AG09319 (cell line): ENCODE data around the gene GFRA1.

ENCODE experiments used
- DNase-seq: peaks from one replicate; pipeline ENCODE4 v3.0.0-alpha.2; 2010; ENCODE audit warnings: low read depth; ENCODE audit errors: extremely low read depth
- TF ChIP-seq, protein P1 (sequence below): IDR thresholded peaks from 2 replicates; pipeline ENCODE4 v1.5.1; 2011; ENCODE audit warnings: low read depth, mild to moderate bottlenecking, inconsistent platforms, low read length, moderate library complexity

Gene GFRA1

DNA sequence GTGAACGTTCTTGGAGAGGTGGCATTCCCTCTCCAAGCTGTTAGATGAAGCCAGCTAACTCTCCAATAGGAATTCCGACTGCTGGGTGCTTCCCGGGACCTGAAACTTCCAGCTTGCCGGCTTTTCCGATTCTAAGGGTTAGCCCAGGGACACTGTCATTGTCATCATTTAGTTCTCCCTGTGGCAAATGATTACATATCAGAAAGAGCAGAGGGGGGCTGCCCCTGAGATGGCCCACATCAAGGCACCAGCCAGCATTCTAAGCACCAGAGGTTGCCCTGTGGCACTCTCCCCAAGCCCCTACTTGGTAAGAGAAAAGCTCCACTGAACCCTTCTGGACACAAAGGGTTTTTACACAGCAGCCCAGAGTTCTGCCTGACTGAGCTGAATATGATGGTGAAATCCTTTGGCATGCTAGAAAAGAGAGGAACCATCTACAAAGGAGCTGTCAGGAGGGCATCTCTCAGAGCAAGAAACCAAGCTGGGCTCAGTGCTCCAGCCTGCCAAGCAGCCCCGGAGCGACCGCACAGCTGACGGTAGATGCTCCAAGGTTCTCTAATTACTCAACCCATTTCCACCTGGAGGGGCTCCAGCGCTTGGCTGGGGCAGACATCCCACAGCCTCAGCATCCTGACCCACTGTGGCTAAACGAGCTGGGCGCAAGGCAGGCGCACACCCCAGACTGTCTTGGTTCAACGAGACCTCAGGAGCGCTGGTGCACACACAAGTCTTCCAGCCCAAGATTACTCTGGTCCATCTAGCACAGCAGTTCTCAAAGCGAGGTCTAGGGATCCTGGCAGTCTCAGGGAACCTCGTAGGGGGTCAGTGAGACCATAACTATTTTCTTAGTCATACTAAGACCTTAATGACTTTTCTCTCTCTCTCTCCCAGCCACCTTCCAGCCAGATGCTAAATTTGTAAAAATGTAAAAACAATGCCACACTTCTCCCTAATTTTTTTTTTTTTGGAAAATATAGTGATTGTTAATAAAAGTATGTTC is 160.5 kb downstream of the GFRA1 start:
- DNase-seq, result no peak
- TF ChIP-seq, protein P1, sequence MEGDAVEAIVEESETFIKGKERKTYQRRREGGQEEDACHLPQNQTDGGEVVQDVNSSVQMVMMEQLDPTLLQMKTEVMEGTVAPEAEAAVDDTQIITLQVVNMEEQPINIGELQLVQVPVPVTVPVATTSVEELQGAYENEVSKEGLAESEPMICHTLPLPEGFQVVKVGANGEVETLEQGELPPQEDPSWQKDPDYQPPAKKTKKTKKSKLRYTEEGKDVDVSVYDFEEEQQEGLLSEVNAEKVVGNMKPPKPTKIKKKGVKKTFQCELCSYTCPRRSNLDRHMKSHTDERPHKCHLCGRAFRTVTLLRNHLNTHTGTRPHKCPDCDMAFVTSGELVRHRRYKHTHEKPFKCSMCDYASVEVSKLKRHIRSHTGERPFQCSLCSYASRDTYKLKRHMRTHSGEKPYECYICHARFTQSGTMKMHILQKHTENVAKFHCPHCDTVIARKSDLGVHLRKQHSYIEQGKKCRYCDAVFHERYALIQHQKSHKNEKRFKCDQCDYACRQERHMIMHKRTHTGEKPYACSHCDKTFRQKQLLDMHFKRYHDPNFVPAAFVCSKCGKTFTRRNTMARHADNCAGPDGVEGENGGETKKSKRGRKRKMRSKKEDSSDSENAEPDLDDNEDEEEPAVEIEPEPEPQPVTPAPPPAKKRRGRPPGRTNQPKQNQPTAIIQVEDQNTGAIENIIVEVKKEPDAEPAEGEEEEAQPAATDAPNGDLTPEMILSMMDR, result no peak

- DNase-seq, result no peak
- TF ChIP-seq, protein P1, result no peak
These were observed 161.4 kb downstream of the GFRA1 start for GRCh38 chr10:116111483-116112095.

DNA sequence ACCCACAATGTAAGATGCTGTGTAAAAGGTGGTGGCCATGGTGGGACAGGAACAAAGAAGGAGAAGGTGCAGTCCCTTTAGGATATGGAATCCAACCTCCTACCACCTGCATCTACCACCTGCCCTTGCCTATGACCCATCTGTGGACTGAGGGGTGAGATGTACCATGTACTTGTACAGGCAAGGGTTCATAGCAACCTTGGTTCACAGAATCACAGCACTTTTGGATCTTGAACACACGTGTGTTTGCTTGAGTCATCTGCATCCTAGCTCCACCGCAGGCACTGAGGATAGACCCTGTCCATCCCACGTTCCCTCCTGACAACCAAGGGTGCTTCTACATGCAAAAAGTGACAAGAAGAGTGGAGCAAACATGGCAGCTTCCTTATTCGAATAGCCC is 162.3 kb downstream of the GFRA1 start:
- TF ChIP-seq, protein P1, result no peak

GRCh38 chr10:116109881-116110280 is 163.1 kb downstream of the GFRA1 start:
- TF ChIP-seq, protein P1, result no peak
- DNase-seq, result no peak

More for the DNA sequence above, 162.3 kb downstream of the GFRA1 start:
- no peak for DNase-seq

- no peak for DNase-seq
- TF ChIP-seq, protein P1, result no peak
These were observed 163.5 kb downstream of the GFRA1 start for GRCh38 chr10:116109481-116109880.

DNA sequence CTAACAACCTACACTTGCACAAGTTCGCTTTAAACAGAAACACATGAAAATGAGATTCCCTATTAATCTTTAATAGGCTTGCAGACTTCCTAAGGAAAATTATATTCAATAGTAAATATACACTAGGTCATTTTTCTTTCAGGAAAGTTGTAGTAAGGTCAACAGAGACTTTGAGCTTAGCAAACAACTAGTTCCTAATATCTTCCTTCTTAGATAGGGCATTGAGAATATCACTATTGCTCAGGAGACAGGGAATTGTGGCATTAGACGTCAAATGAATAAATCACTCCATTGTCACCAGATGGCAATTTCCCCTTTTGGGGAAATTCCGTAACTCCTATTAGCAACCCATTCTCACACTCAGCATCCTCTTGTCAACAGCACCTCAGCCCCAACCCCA is 164.9 kb downstream of the GFRA1 start:
- no peak for DNase-seq
- TF ChIP-seq, protein P1, result no peak

GRCh38 chr10:116106611-116107010 is 166.4 kb downstream of the GFRA1 start:
- TF ChIP-seq, protein P1, result no peak
- DNase-seq, result no peak
